Heart right ventricle (tissue), 16 donors: ENCODE measurements around the gene ZNF462. TPM values are rescaled to one million over a fixed set of nuclear protein-coding genes. Genes with fewer than 3 reads are reported as not detected.
A peak's percentile ranks its signal among the peaks of the same experiment; 100 is the strongest.
"Not testable (repeated sequence)": the region's sequence is repeated elsewhere in the genome, so short reads cannot be mapped to it uniquely, and the experiment has no call there.

Source experiments
- ATAC-seq, 8 donors: fragments of 200-7000 bp; cut with Tn5 transposase; one replicate each; pipeline ENCODE4 v1.9.1; 2020; ENCODE audit warnings: mild to moderate bottlenecking in 8 of 8, moderate library complexity in 8 of 8, moderate number of reproducible peaks in 1 of 8
- DNase-seq, 2 donors: peaks; one replicate each; pipeline ENCODE4 v3.0.0-alpha.2; 2020
- H3K27ac ChIP-seq, 10 donors: fragments of 200-600 bp; sonication (generic) in 2 of 10; one replicate each; pipeline versions ENCODE4 v1.5.0 to v1.8.0; 2020 to 2022; ENCODE audit warnings: mild to moderate bottlenecking in 3 of 10
- H3K27me3 ChIP-seq, 7 donors: fragments of 200-600 bp; one replicate each; pipeline ENCODE4 v1.8.0; 2021 to 2022; ENCODE audit warnings: mild to moderate bottlenecking in 2 of 7
- H3K36me3 ChIP-seq, 9 donors: fragments of 200-600 bp; sonication (generic) in 1 of 9; one replicate each; pipeline versions ENCODE4 v1.5.0 to v1.8.0; 2020 to 2022; ENCODE audit warnings: mild to moderate bottlenecking in 2 of 9
- H3K4me1 ChIP-seq, 9 donors: fragments of 200-600 bp; sonication (generic) in 1 of 9; one replicate each; pipeline versions ENCODE4 v1.5.0 to v1.8.0; 2020 to 2022; ENCODE audit warnings: mild to moderate bottlenecking in 4 of 9
- H3K4me3 ChIP-seq, 10 donors: fragments of 200-600 bp; sonication (generic) in 2 of 10; one replicate each; pipeline versions ENCODE4 v1.5.0 to v1.8.0; 2020 to 2022; ENCODE audit warnings: mild to moderate bottlenecking in 7 of 10, moderate library complexity in 2 of 10
- H3K9me3 ChIP-seq, 11 donors: fragments of 200-600 bp in 10 of 11; sonication (generic) in 2 of 11; one replicate each; pipeline versions ENCODE4 v1.5.0 to v1.8.0; 2013 to 2022; ENCODE audit warnings: mild to moderate bottlenecking in 2 of 11, control low read depth in 1 of 11, moderate library complexity in 1 of 11
- CTCF ChIP-seq, 9 donors: fragments of 200-600 bp; sonication (generic) in 2 of 9; IDR thresholded peaks; one replicate each; pipeline versions ENCODE4 v1.5.0 to v1.8.0; 2021 to 2022; ENCODE audit warnings: antibody characterized with exemption in 9 of 9, mild to moderate bottlenecking in 5 of 9, moderate library complexity in 1 of 9
- WGBS, 2 donors: extraction: QIAGEN DNeasy Blood & Tissue Kit; methylation state at CpG; one replicate each; pipeline ENCODE4 v1.1.7; 2013; ENCODE audit warnings: inconsistent platforms in 1 of 2; 5-methylcytosine and 5-hydroxymethylcytosine counted together
- intact Hi-C, 10 donors: fragments of 100-400 bp; cut with DNase I; formaldehyde crosslinking; loops; one replicate each; pipeline versions ENCODE4 v1.11.1 to v1.14.2; 2022
- polyA plus RNA-seq, 2 donors: library from polyadenylated mRNA; stranded (reverse); fragments of 200-250 nt; gene quantifications; one replicate each; pipeline ENCODE4 v1.2.3, GENCODE V29; 2013
- total RNA-seq, 10 donors: library from RNA; stranded (reverse); fragmentation: NEBNext Ultra II Directional in 3 of 10; extraction: Animal tissue kit (Norgen Biotek cat#: 25700) in 3 of 10; gene quantifications; one replicate each; pipeline versions ENCODE4 v1.2.1 to v1.2.4, GENCODE V29; 2021 to 2023
- donor health status: Arrhythmogenic right ventricular cardiomyopathy.
- donor health status: ischemic (EF 13 %, LVEDD 7.1; RV severe dilation, severe dysfunction).
- donor health status: healthy with polysubstance abuse.
- donor health status: DM: no; HTN: yes; CAD: no.
- donor health status: DM: no; HTN: no; CAD: no.
- donor health status: ischemic (EF 25% LVEDD 6.9; RV normal size, moderate dysfunction).
- donor health status: ischemic (EF 25% LVEDD 5.7; RV mildly dilated, moderate dysfunction).
- donor health status: healthy.
- donor health status: DM: yes; HTN: yes; CAD: no.
- donor health status: Ischemic cardiomyopathy.
- donor health status: ischemic (EF 35%, LVEDD 5.7; RV mildly dilated, moderate dysfunction).
- donor health status: nonischemic (EF 11% LVEDD 7.7; RV severe dilation, severe dysfunction).
- donor health status: DM: yes; HTN: yes; CAD: no.
- donor health status: PGD.
- donor health status: ischemic (EF 29% LVEDD 5.4; RV normal size, mild dysfunction).
- donor health status: nonischemic (EF 23%, LVEDD 6.1; RV moderate dilation, normal function).

ZNF462 gene
- total and polyA plus RNA-seq, 12 donors = 1.9 to 47.7 (median 33.1) TPM

- Histone ChIP-seq H3K36me3 (no peaks in the 10 kb centered on the region), H3K4me3 (no peak overlapping the region), H3K27me3 (no peaks in the 10 kb centered on the region), H3K4me1 (peaks cover 0 to 53% (median 32%) of the 10 kb centered on the region in 9 donors), H3K27ac (peak overlapping the region in 4 of 10 donors; percentile 13 to 27 (median 17)), H3K9me3 (peaks cover 0 to 16% (median 0%) of the 10 kb centered on the region in 11 donors)
- DNase-seq (no peak), ATAC-seq (no peak)
- no peak for TF ChIP-seq CTCF (IDR thresholded peaks at IDR 0.05)
- intact Hi-C loops = no loop called here
- WGBS, 2 donors = 48 to 67% methylated on average over 1 of the region's 1 CpG
Measured at GRCh38 chr9:106896695-106897094, 33.7 kb downstream of the ZNF462 start.

GRCh38 chr9:106897236-106897635 is 34.3 kb downstream of the ZNF462 start:
- Histone ChIP-seq H3K4me1 (peaks cover 0 to 48% (median 29%) of the 10 kb centered on the region in 9 donors), H3K4me3 (no peak overlapping the region), H3K27ac (peak overlapping the region in 4 of 10 donors; percentile 17 to 42 (median 23)), H3K36me3 (no peaks in the 10 kb centered on the region), H3K27me3 (no peaks in the 10 kb centered on the region), H3K9me3 (peaks cover 0 to 21% (median 0%) of the 10 kb centered on the region in 11 donors)
- intact Hi-C loops = no loop called here
- peak in 1 of 8 donors; percentile 27 for ATAC-seq
- no peak for DNase-seq
- WGBS, 2 donors = 3 to 5% methylated on average over 1 of the region's 1 CpG
- no peak for TF ChIP-seq CTCF (IDR thresholded peaks at IDR 0.05)

- peaks cover 0 to 26% (median under 1%) of the 10 kb centered on the region in 11 donors for H3K9me3 ChIP-seq
- H3K4me1 ChIP-seq = peaks cover 0 to 44% (median 27%) of the 10 kb centered on the region in 9 donors
- peak in 4 of 8 donors; percentile 17 to 39 (median 30) for ATAC-seq
- intact Hi-C loops = no loop called here
- DNase-seq = no peak
- H3K36me3 ChIP-seq = no peaks in the 10 kb centered on the region
- no peaks in the 10 kb centered on the region for H3K27me3 ChIP-seq
- peak overlapping the region in 4 of 10 donors; percentile 8 to 42 (median 18) for H3K27ac ChIP-seq
- TF ChIP-seq CTCF (IDR thresholded peaks at IDR 0.05) = no peak
- WGBS, 2 donors = 79 to 83% methylated on average over 3 of the region's 3 CpGs
- H3K4me3 ChIP-seq = no peak overlapping the region
Measured at GRCh38 chr9:106897751-106898150, 34.8 kb downstream of the ZNF462 start.

- H3K36me3 ChIP-seq, H3K4me3 ChIP-seq, DNase-seq, ATAC-seq, H3K27ac ChIP-seq, intact Hi-C loops, H3K27me3 ChIP-seq: not testable (repeated sequence)
- Histone ChIP-seq H3K9me3 (peaks cover 0 to 39% (median 10%) of the 10 kb centered on the region in 11 donors), H3K4me1 (peaks cover 0 to 29% (median 19%) of the 10 kb centered on the region in 9 donors)
- 81 to 91% methylated on average over 2 of the region's 2 CpGs for WGBS, 2 donors
Measured at GRCh38 chr9:106900523-106900922, 37.6 kb downstream of the ZNF462 start.

- 76 to 77% methylated on average over 3 of the region's 3 CpGs for WGBS, 2 donors
Measured at GRCh38 chr9:106906129-106906528, 43.2 kb downstream of the ZNF462 start.

More at GRCh38 chr9:106906129-106906528, 43.2 kb downstream of the ZNF462 start:
- no peaks in the 10 kb centered on the region for H3K36me3 ChIP-seq
- peaks cover 0 to 6% (median 0%) of the 10 kb centered on the region in 9 donors for H3K4me1 ChIP-seq
- H3K9me3 ChIP-seq = peaks cover 0 to 44% (median 15%) of the 10 kb centered on the region in 11 donors
- no peak overlapping the region for H3K27ac ChIP-seq
- no peak for ATAC-seq
- no peak for DNase-seq
- no peaks in the 10 kb centered on the region for H3K27me3 ChIP-seq
- no peak for TF ChIP-seq CTCF (IDR thresholded peaks at IDR 0.05)
- intact Hi-C loops = no loop called here
- no peak overlapping the region for H3K4me3 ChIP-seq
